Uterus (tissue), 2 donors: Measurements from ENCODE around the gene DENND5B.

Source experiments
- POLR2A ChIP-seq, 2 donors: fragments of 450-650 bp; IDR thresholded peaks; one replicate each; pipeline ENCODE4 v1.6.1; 2016; ENCODE audit warnings: antibody characterized with exemption in 2 of 2, mild to moderate bottlenecking in 1 of 2, moderate library complexity in 1 of 2
- TF ChIP-seq, protein P1 (sequence below), 4 experiments: fragments of 200-600 bp in 2 of 4; fragments of 450-650 bp in 2 of 4; sonication (generic) in 2 of 4; IDR thresholded peaks; one replicate each; pipeline ENCODE4 v1.5.1; 2016 to 2019; ENCODE audit warnings: antibody characterized with exemption in 4 of 4, mild to moderate bottlenecking in 2 of 4, moderate library complexity in 1 of 4

DNA sequence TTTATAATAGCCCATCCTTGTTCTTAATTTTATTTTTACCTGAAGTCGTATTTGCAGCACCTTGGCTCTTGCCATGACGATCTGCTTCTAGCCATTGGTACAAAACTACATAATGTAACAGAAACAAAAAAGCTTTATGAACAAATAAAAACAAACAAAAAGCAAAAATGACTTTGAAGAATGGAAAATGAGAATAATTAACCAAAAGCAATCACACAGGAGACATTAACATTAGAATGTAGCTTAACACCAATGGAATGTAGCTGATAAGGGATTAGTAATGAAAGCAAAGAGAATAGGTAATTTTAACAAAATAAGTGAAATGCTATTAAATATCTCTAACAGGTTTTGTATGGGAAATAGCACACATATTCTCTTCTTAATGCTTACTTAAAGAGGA is 91.4 kb downstream of the DENND5B start:
- TF ChIP-seq POLR2A (IDR thresholded peaks at IDR 0.05) = no peak
- TF ChIP-seq, protein P1, sequence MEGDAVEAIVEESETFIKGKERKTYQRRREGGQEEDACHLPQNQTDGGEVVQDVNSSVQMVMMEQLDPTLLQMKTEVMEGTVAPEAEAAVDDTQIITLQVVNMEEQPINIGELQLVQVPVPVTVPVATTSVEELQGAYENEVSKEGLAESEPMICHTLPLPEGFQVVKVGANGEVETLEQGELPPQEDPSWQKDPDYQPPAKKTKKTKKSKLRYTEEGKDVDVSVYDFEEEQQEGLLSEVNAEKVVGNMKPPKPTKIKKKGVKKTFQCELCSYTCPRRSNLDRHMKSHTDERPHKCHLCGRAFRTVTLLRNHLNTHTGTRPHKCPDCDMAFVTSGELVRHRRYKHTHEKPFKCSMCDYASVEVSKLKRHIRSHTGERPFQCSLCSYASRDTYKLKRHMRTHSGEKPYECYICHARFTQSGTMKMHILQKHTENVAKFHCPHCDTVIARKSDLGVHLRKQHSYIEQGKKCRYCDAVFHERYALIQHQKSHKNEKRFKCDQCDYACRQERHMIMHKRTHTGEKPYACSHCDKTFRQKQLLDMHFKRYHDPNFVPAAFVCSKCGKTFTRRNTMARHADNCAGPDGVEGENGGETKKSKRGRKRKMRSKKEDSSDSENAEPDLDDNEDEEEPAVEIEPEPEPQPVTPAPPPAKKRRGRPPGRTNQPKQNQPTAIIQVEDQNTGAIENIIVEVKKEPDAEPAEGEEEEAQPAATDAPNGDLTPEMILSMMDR (IDR thresholded peaks at IDR 0.05) = no peak
